ENCODE data around the gene UBTF.

The UBTF gene

GRCh38 chr17:44167181-44167861 lies 52.2 kb downstream of the UBTF start:
- no peak for DNase-seq

DNA sequence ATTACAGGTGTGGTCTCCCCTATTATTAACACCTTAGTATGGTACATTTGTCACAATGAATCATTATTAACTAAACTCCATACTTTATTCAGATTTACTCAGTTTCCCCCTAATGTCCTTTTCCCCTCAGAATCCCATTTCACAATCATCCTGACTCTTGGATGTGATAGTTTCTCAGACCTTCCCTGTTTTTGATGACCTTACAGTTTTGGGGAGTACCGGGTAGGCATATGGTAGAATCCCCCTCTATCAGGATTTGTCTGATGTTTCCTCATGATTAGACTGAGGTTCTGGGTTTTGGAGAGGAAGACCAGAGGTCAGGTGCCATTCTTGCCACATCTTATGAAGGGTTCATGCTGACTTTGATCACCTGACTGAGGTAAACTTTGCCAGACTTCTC lies 55.0 kb downstream of the UBTF start:
- no peak for DNase-seq

DNA sequence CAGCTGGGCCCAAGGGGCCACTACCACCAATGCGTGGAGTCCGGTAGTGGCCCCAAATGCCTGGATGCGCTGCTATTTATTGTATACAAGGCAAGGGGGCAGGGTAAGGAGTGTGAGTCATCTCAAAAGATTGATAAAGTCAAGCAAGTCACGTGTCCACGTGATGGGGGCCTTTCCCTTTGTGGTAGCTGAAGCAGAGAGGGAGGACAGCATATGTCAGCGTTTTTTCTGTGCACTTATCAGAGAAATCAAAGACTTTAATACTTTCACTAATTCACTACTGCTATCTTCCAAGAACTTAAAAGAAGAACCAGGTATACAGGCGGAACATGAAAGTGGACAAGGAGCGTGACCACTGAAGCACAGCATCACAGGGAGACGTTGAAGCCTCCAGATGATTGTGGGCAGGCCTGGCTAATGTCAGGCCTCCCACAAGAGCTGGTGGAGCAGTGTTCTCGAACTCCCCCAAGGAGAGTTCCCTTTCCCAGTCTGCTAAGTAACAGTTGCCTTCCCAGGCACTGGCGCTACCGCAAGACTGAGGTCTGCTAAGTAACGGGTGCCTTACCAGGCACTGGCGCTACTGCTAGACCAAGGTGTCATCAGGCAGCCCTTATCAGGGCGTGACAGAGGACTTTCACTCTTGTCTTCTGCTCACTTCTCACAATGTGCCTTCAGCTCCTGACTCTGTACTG lies 59.8 kb downstream of the UBTF start:
- no peak for DNase-seq

GRCh38 chr17:44155488-44155887 lies 64.0 kb downstream of the UBTF start:
- no peak for DNase-seq
